ENCODE measurements around the gene TSNAXIP1.

DNA sequence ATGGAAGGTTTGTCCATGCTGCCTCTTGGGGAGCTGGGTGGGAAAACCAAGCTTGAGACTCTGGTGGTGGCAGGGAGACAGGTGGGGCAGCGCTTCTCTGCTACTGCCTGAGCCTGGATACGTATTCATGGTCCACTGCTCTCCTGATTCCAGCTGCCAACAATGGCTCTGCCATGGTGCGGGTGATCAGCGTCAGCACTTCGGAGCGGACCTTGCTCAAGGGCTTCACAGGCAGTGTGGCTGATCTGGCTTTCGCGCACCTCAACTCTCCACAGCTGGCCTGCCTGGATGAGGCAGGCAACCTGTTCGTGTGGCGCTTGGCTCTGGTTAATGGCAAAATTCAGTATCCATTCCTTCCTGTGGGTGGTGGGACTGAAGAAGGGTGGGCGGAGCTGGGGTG, 70.4 kb downstream of the TSNAXIP1 start:
- TF ChIP-seq EZH2 (IDR thresholded peaks at IDR 0.05; ENCODE audit: borderline replicate concordance) (no peak), EZH2phosphoT487 (IDR thresholded peaks at IDR 0.05; ENCODE audit: low read depth, severe bottlenecking, unreplicated experiment) (no peak)
- TF ChIP-seq, protein P1, sequence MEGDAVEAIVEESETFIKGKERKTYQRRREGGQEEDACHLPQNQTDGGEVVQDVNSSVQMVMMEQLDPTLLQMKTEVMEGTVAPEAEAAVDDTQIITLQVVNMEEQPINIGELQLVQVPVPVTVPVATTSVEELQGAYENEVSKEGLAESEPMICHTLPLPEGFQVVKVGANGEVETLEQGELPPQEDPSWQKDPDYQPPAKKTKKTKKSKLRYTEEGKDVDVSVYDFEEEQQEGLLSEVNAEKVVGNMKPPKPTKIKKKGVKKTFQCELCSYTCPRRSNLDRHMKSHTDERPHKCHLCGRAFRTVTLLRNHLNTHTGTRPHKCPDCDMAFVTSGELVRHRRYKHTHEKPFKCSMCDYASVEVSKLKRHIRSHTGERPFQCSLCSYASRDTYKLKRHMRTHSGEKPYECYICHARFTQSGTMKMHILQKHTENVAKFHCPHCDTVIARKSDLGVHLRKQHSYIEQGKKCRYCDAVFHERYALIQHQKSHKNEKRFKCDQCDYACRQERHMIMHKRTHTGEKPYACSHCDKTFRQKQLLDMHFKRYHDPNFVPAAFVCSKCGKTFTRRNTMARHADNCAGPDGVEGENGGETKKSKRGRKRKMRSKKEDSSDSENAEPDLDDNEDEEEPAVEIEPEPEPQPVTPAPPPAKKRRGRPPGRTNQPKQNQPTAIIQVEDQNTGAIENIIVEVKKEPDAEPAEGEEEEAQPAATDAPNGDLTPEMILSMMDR (IDR thresholded peaks at IDR 0.05; ENCODE audit: poor library complexity), result no peak
